Fibroblast of the aortic adventitia (primary cell): ENCODE results near the gene ALKBH4. TPM values are rescaled to one million over a fixed set of nuclear protein-coding genes. Genes with fewer than 3 reads are reported as not detected.

ENCODE experiments used
- DNase-seq: peaks from one replicate; pipeline ENCODE4 v3.0.0-alpha.2; 2010; ENCODE audit warnings: low read depth
- H3K4me3 ChIP-seq: 2 replicates; pipeline ENCODE4 v1.5.1; 2011; ENCODE audit warnings: low read depth, mild to moderate bottlenecking, control low read depth, low read length, moderate library complexity
- CTCF ChIP-seq: IDR thresholded peaks from 2 replicates; pipeline ENCODE4 v1.5.1; 2011; ENCODE audit warnings: mild to moderate bottlenecking, low read length, control low read depth, inconsistent platforms; ENCODE audit not compliant: insufficient read depth
- total RNA-seq: library from RNA; depleted of rRNA; stranded (reverse); fragments of >200 nt; gene quantifications from 2 replicates; pipeline ENCODE4 v1.2.3, GENCODE V29; 2012; ENCODE audit warnings: low replicate concordance

Gene ALKBH4
- total RNA-seq, 1 donor, result 8.0 TPM

- H3K4me3 ChIP-seq, result no peak overlapping the region
- no peak for DNase-seq
- TF ChIP-seq CTCF, result no peak
Observed at GRCh38 chr7:102407910-102408309, 56.8 kb downstream of the ALKBH4 start.

Other genes starting within 250 kb of the ALKBH4 start
- gene SH2B2, start 178.0 kb downstream of the ALKBH4 start, total RNA-seq, result 2.0 and 4.9 TPM in 2 replicates
- not detected in 2 replicates for gene SPDYE6, start 108.4 kb downstream of the ALKBH4 start, total RNA-seq
- gene PRKRIP1, start 68.5 kb downstream of the ALKBH4 start, total RNA-seq, result 12.4 and 49.6 TPM in 2 replicates
- 31.8 and 44.1 TPM in 2 replicates for gene ORAI2, start 31.3 kb downstream of the ALKBH4 start, total RNA-seq
- gene LRWD1, start 121 bp upstream of the ALKBH4 start, total RNA-seq, result 18.6 and 35.7 TPM in 2 replicates
- gene POLR2J, start 14.1 kb upstream of the ALKBH4 start, total RNA-seq, result 13.0 and 34.0 TPM in 2 replicates
- 4.6 TPM in 2 replicates for gene RASA4B, start 52.9 kb upstream of the ALKBH4 start, total RNA-seq
- 0.27 TPM in 1 of 2 replicates, not detected in the other for gene UPK3BL2, start 78.8 kb upstream of the ALKBH4 start, total RNA-seq
- 0.16 TPM in 1 of 2 replicates, not detected in the other for gene SPDYE2, start 86.4 kb upstream of the ALKBH4 start, total RNA-seq
- 12.5 and 28.3 TPM in 2 replicates for gene POLR2J3, start 107.7 kb upstream of the ALKBH4 start, total RNA-seq
- gene RASA4, start 151.9 kb upstream of the ALKBH4 start, total RNA-seq, result 11.1 and 15.1 TPM in 2 replicates
- gene UPK3BL1, start 177.9 kb upstream of the ALKBH4 start, total RNA-seq, result 1.5 and 3.2 TPM in 2 replicates
- gene SPDYE2B, start 185.5 kb upstream of the ALKBH4 start, total RNA-seq, result 0.16 TPM in 1 of 2 replicates, not detected in the other
- gene POLR2J2, start 206.8 kb upstream of the ALKBH4 start, total RNA-seq, result 3.3 and 11.4 TPM in 2 replicates